GM13976 (cell line): Measurements from ENCODE around the gene ASCC3.

Experiments used
- DNase-seq: peaks from one replicate; pipeline ENCODE4 v3.0.0; 2012; ENCODE audit warnings: low spot score
- CTCF ChIP-seq: IDR thresholded peaks from 2 replicates; pipeline ENCODE4 v1.5.1; 2012; ENCODE audit warnings: borderline replicate concordance, mild to moderate bottlenecking; ENCODE audit not compliant: insufficient read depth; ENCODE audit errors: extremely low read depth, missing control alignments, control extremely low read depth
- in situ Hi-C: fragments of 300-500 bp; cut with MboI; formaldehyde crosslinking; loops from one replicate; pipeline ENCODE4 v1.12.0; 2022; ENCODE audit warnings: low sequenced_read_pairs, mixed read lengths, inconsistent platforms; ENCODE audit not compliant: unreplicated experiment

Gene ASCC3

GRCh38 chr6:100462706-100463629 lies 418.2 kb downstream of the ASCC3 start:
- no peak for TF ChIP-seq CTCF
- no peak for DNase-seq
- in situ Hi-C loops: loop anchor here (25.0 kb wide), 1 partner anchor 851 kb away; the partner anchor contains the start of gene PRDM13

- no peak for DNase-seq
- in situ Hi-C loops: loop anchor here (25.0 kb wide), 1 partner anchor 850 kb away; the partner anchor contains the start of gene PRDM13
- TF ChIP-seq CTCF: no peak
Observed at GRCh38 chr6:100461917-100462705, 419.0 kb downstream of the ASCC3 start.

GRCh38 chr6:100461278-100461916 lies 419.7 kb downstream of the ASCC3 start:
- in situ Hi-C loops: loop anchor here (25.0 kb wide), 1 partner anchor 849 kb away; the partner anchor contains the start of gene PRDM13
- no peak for TF ChIP-seq CTCF
- peak; percentile 31 for DNase-seq

- TF ChIP-seq CTCF: no peak
- in situ Hi-C loops: loop anchor here (25.0 kb wide), 1 partner anchor 848 kb away; the partner anchor contains the start of gene PRDM13
- peak; percentile 18 for DNase-seq
Observed at GRCh38 chr6:100460650-100461204, 420.4 kb downstream of the ASCC3 start.

GRCh38 chr6:100459592-100460184 lies 421.4 kb downstream of the ASCC3 start:
- in situ Hi-C loops: loop anchor here (25.0 kb wide), 1 partner anchor 847 kb away; the partner anchor contains the start of gene PRDM13
- DNase-seq: no peak
- no peak for TF ChIP-seq CTCF
